Esophagus muscularis mucosa (tissue), 3 donors: ENCODE data around the gene BLACAT1.
"Not testable (repeated sequence)": the region's sequence is repeated elsewhere in the genome, so short reads cannot be mapped to it uniquely, and the experiment has no call there.

Experiments used
- CTCF ChIP-seq, 3 experiments: fragments of 200-600 bp in 2 of 3; fragments of 450-650 bp in 1 of 3; sonication (generic) in 2 of 3; IDR thresholded peaks; one replicate each; pipeline ENCODE4 v1.5.1; 2017 to 2019; ENCODE audit warnings: antibody characterized with exemption in 3 of 3, mild to moderate bottlenecking in 2 of 3, moderate library complexity in 1 of 3
- POLR2A ChIP-seq: fragments of 450-650 bp; IDR thresholded peaks from one replicate; pipeline ENCODE4 v1.6.1; 2017; ENCODE audit warnings: antibody characterized with exemption, moderate library complexity, mild to moderate bottlenecking, low read depth

DNA sequence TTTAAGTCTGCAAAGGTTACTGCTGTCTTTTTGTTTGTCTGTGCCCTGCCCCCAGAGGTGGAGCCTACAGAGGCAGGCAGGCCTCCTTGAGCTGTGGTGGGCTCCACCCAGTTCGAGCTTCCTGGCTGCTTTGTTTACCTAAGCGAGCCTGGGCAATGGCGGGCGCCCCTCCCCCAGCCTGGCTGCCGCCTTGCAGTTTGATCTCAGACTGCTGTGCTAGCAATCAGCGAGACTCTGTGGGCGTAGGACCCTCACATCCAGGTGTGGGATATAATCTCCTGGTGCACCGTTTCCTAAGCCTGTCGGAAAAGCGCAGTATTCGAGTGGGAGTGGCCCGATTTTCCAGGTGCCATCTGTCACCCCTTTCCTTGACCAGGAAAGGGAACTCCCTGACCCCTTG is 49.6 kb downstream of the BLACAT1 start:
- TF ChIP-seq CTCF (IDR thresholded peaks at IDR 0.05); POLR2A: not testable (repeated sequence)
